ENCODE data around the gene LIMS1. TPM values are rescaled to one million over a fixed set of nuclear protein-coding genes. Genes with fewer than 3 reads are reported as not detected.
A peak's percentile ranks its signal among the peaks of the same experiment; 100 is the strongest.

LIMS1 gene
- total RNA-seq, 1 experiment from 2014 or later, result 56.2 TPM

GRCh38 chr2:108605947-108606346 is 71.7 kb downstream of the LIMS1 start (continued):
- TF ChIP-seq ZNF274 (IDR thresholded peaks at IDR 0.05; ENCODE audit: low read depth, low read length), result no peak
- no peak for TF ChIP-seq ZBTB33 (IDR thresholded peaks at IDR 0.05; ENCODE audit: extremely low read depth, insufficient replicate concordance, low read length)
- TF ChIP-seq POLR2A (IDR thresholded peaks at IDR 0.05; ENCODE audit: borderline replicate concordance, extremely low read depth, insufficient read depth, insufficient read length), result no peak
- no peak for TF ChIP-seq EGR1 (IDR thresholded peaks at IDR 0.05; ENCODE audit: low read depth)
- TF ChIP-seq EZH2 (IDR thresholded peaks at IDR 0.05), result no peak

GRCh38 chr2:108607706-108608301 is 73.5 kb downstream of the LIMS1 start:
- CTCF ChIA-PET, result interaction anchor here (1.2 kb wide), 1 partner anchor 28 kb away, joined by 3 read pairs; no protein-coding TSS in a partner anchor
- Histone ChIP-seq H4K20me1 (ENCODE audit: insufficient read depth) (no peaks in the 10 kb centered on the region), H3K36me3 (ENCODE audit: control insufficient read depth in 1 of 2, insufficient read depth in 2 of 2, low read length in 2 of 2) (no peaks in the 10 kb centered on the region), H3K4me1 (ENCODE audit: control insufficient read depth in 1 of 2, insufficient read depth in 2 of 2, low read length in 2 of 2) (no peaks in the 10 kb centered on the region), H3K27me3 (ENCODE audit: insufficient read depth, low read length) (no peaks in the 10 kb centered on the region), H3K79me2 (ENCODE audit: insufficient read depth, low read length) (peaks cover 27% of the 10 kb centered on the region), H2AFZ (ENCODE audit: low read depth, low read length, poor library complexity, severe bottlenecking) (no peak overlapping the region), H3K4me2 (ENCODE audit: low read length) (no peak overlapping the region), H3K9ac (ENCODE audit: low read length) (no peak overlapping the region), H3K27ac (ENCODE audit: low read depth, low read length) (no peak overlapping the region), H3K9me3 (ENCODE audit: control insufficient read depth in 1 of 2, insufficient read depth in 1 of 2, low read depth in 1 of 2, low read length in 2 of 2) (no peaks in the 10 kb centered on the region), H3K9me2 (ENCODE audit: insufficient read depth) (no peaks in the 10 kb centered on the region), H3K4me3 (replicated peaks in 1 of 2; ENCODE audit: low read depth in 1 of 2, low read length in 2 of 2) (no peak overlapping the region)
- RAD21 ChIA-PET (ENCODE audit: low non-redundant PET in 1 of 2, low total read pairs in 2 of 2, uncharacterized antibody in 2 of 2, unreplicated experiment in 2 of 2), result no interaction called here
- TF ChIP-seq RAD21 (IDR thresholded peaks at IDR 0.05; ENCODE audit: low read depth) (peak; percentile 53), CTCF (IDR thresholded peaks at IDR 0.05 in 2 of 3, conservative IDR thresholded peaks at IDR 0.05 in 1 of 3; ENCODE audit: borderline replicate concordance in 1 of 3, insufficient read depth in 1 of 3, low read depth in 2 of 3, low read length in 2 of 3) (peak; percentile 37 to 52 (median 43); a peak in 5 of 6 replicates), CEBPB (IDR thresholded peaks at IDR 0.05; ENCODE audit: low read depth) (no peak)
- DNase-seq (ENCODE audit: low read depth, low spot score), result no peak
- intact Hi-C loops (cut with micrococcal nuclease), result no loop called here
- BruUV-seq (replicated peaks), result no TSS peak
- peak; percentile 70 for ATAC-seq
- POLR2A ChIA-PET, result no interaction called here
